AG09309 (cell line): ENCODE data around the gene SLC35A4.
A peak's percentile ranks its signal among the peaks of the same experiment; 100 is the strongest.

Experiments used
- DNase-seq: peaks from one replicate; pipeline ENCODE4 v3.0.0-alpha.2; 2010; ENCODE audit warnings: low read depth
- H3K4me3 ChIP-seq: 2 replicates; pipeline ENCODE4 v1.5.1; 2011; ENCODE audit warnings: mild to moderate bottlenecking, low read depth, low read length, moderate library complexity; ENCODE audit not compliant: control insufficient read depth
- TF ChIP-seq, protein P1 (sequence below): IDR thresholded peaks from 2 replicates; pipeline ENCODE4 v1.5.1; 2011; ENCODE audit warnings: mild to moderate bottlenecking, low read depth, low read length, inconsistent platforms; ENCODE audit not compliant: insufficient read depth, control insufficient read depth; ENCODE audit errors: missing control alignments

SLC35A4 gene

DNA sequence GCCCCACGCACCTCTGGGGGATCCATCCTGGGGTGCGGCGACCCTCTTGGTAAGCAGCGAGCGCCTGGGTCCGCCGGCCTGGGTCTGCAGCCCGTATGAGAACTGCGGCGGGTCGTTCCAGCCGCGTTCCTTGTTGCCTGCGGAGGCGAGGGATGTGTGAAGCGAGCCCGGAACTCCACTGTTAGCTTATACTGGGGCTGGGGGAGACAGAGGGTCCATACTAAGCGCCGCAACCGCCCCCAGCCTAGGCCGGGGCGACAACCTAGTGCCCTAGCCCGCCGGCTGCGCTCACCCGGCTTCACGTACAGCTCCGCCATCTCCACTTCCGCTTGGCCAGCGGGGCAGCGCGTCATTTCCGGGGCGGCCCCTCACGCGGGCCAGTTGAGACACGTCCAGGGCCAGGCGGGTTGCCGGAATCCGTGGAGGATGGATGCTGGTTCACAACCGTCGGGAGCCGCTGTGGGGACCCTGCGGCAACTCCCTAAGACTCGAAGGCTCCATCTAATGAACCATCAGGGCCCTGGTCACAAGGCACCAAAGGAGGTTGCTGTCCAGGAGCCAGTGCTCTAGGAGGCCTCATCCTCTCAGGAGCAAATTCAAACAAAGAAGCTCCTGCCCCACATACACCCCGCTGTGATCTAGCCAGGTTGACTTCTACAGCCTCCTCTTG lies 7.4 kb upstream of the SLC35A4 start, which contains the start of gene SRA1:
Gene SRA1 (minus strand): TSS at position 338 of the 670 bp plus-strand sequence. CDS start 21 bp downstream, at position 317.
- no peak for DNase-seq
- TF ChIP-seq, protein P1, sequence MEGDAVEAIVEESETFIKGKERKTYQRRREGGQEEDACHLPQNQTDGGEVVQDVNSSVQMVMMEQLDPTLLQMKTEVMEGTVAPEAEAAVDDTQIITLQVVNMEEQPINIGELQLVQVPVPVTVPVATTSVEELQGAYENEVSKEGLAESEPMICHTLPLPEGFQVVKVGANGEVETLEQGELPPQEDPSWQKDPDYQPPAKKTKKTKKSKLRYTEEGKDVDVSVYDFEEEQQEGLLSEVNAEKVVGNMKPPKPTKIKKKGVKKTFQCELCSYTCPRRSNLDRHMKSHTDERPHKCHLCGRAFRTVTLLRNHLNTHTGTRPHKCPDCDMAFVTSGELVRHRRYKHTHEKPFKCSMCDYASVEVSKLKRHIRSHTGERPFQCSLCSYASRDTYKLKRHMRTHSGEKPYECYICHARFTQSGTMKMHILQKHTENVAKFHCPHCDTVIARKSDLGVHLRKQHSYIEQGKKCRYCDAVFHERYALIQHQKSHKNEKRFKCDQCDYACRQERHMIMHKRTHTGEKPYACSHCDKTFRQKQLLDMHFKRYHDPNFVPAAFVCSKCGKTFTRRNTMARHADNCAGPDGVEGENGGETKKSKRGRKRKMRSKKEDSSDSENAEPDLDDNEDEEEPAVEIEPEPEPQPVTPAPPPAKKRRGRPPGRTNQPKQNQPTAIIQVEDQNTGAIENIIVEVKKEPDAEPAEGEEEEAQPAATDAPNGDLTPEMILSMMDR, result no peak

GRCh38 chr5:140557965-140558364 lies 6.7 kb upstream of the SLC35A4 start:
- no peak for DNase-seq
- no peak overlapping the region for H3K4me3 ChIP-seq
- TF ChIP-seq, protein P1, result no peak

More for the DNA sequence above, 7.4 kb upstream of the SLC35A4 start, which contains the start of gene SRA1:
- H3K4me3 ChIP-seq, result peak within 1 kb of the TSS; percentile 65

GRCh38 chr5:140558542-140558941 lies 6.1 kb upstream of the SLC35A4 start:
- no peak overlapping the region for H3K4me3 ChIP-seq
- TF ChIP-seq, protein P1, result no peak
- no peak for DNase-seq

GRCh38 chr5:140560227-140560626 lies 4.4 kb upstream of the SLC35A4 start:
- TF ChIP-seq, protein P1, result no peak
- H3K4me3 ChIP-seq, result no peak overlapping the region
- no peak for DNase-seq

- TF ChIP-seq, protein P1, result no peak
- no peak overlapping the region for H3K4me3 ChIP-seq
- no peak for DNase-seq
Measured at GRCh38 chr5:140561753-140562523, 2.7 kb upstream of the SLC35A4 start.

DNA sequence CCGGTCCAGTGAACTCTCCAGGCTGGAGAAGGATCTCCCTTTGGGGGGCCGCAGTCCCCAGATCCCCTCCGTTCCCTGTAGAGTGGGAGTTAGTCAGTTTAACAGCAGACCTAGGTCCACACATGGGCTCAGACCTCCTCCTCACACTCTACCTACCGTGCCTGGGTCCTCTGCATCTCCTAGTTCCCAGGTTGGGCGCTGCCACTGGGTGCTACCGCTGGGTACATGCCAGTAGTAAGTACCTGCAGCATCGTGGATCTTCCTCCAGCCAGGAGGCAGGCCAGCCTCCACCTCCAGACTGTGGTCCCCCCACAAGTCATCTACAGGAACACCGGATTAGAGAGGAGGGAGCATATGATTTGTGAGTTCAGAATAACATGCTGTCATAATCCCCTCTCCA lies 1.0 kb upstream of the SLC35A4 start:
- TF ChIP-seq, protein P1, result no peak
- DNase-seq, result no peak

More for the DNA sequence above, 1.0 kb upstream of the SLC35A4 start:
- peak overlapping the region; percentile 78 for H3K4me3 ChIP-seq
